Aorta (tissue), 5 donors: ENCODE data around the gene NCK1. TPM values are rescaled to one million over a fixed set of nuclear protein-coding genes. Genes with fewer than 3 reads are reported as not detected.

Experiments used
- ATAC-seq: fragments of 200-7000 bp; cut with Tn5 transposase; one replicate; pipeline ENCODE4 v1.9.1; 2022; ENCODE audit warnings: moderate library complexity; ENCODE audit not compliant: low FRiP score
- DNase-seq, 2 donors: peaks; one replicate each; pipeline ENCODE4 v3.0.0-alpha.2; 2020
- H3K27ac ChIP-seq, 2 donors: one replicate each; pipeline ENCODE4 v1.5.1; 2013; ENCODE audit warnings: low read length in 2 of 2, mild to moderate bottlenecking in 2 of 2, moderate library complexity in 2 of 2, control low read depth in 1 of 2, inconsistent platforms in 1 of 2, low read depth in 1 of 2
- H3K27me3 ChIP-seq, 2 donors: one replicate each; pipeline ENCODE4 v1.6.1; 2013; ENCODE audit warnings: control low read depth in 1 of 2, low read length in 1 of 2, mild to moderate bottlenecking in 1 of 2, moderate library complexity in 1 of 2; ENCODE audit not compliant: insufficient read depth in 2 of 2, control insufficient read depth in 1 of 2
- H3K36me3 ChIP-seq, 2 donors: one replicate each; pipeline ENCODE4 v1.6.1; 2013; ENCODE audit warnings: control low read depth in 1 of 2, low read length in 1 of 2, mild to moderate bottlenecking in 1 of 2; ENCODE audit not compliant: insufficient read depth in 2 of 2, control insufficient read depth in 1 of 2
- H3K4me1 ChIP-seq, 2 donors: one replicate each; pipeline ENCODE4 v1.6.1; 2013; ENCODE audit warnings: low read length in 2 of 2, control low read depth in 1 of 2, mild to moderate bottlenecking in 1 of 2, moderate library complexity in 1 of 2; ENCODE audit not compliant: insufficient read depth in 2 of 2, control insufficient read depth in 1 of 2
- H3K4me3 ChIP-seq, 2 donors: one replicate each; pipeline ENCODE4 v1.5.1; 2013; ENCODE audit warnings: low read length in 2 of 2, control low read depth in 1 of 2, mild to moderate bottlenecking in 1 of 2
- H3K9me3 ChIP-seq: one replicate; pipeline ENCODE4 v1.6.1; 2013; ENCODE audit warnings: mild to moderate bottlenecking, low read length; ENCODE audit not compliant: control insufficient read depth
- WGBS, 2 donors: extraction: QIAGEN DNeasy Blood & Tissue Kit; methylation state at CpG; one replicate each; pipeline ENCODE4 v1.1.7; 2013; 5-methylcytosine and 5-hydroxymethylcytosine counted together
- intact Hi-C, 2 donors: fragments of 100-400 bp; cut with DNase I; formaldehyde crosslinking; loops; one replicate each; pipeline versions ENCODE4 v1.14.2 to v1.15.0; 2022
- long read RNA-seq, 2 donors: library from polyadenylated mRNA; unstranded; transcript quantifications; one replicate each; pipeline ENCODE4 v2.0.0, GENCODE V29; 2020 to 2021
- polyA plus RNA-seq, 2 donors: library from polyadenylated mRNA; stranded (reverse); fragments of 200-250 nt; gene quantifications; one replicate each; pipeline ENCODE4 v1.2.3, GENCODE V29; 2013
- total RNA-seq, 2 donors: library from RNA; stranded (reverse); fragmentation: NEBNext Ultra II Directional; extraction: Animal tissue kit (Norgen Biotek cat#: 25700); gene quantifications; one replicate each; pipeline ENCODE4 v1.2.1, GENCODE V29; 2021
- donor health status: healthy with polysubstance abuse.
- donor health status: Bipolar disorder and iron deficiency.
- donor health status: DM: no; HTN: no; CAD: no.
- donor health status: DM: no; HTN: no; CAD: no.
- donor health status: DM: yes; HTN: yes; CAD: no.

Gene NCK1
- total RNA-seq: 10 to 100 TPM; 36.7 to 51.9 TPM
- 10 to 100 TPM; 21.0 to 24.6 TPM for polyA plus RNA-seq
- long read RNA-seq, donor 1, transcript NCK1-207 (4 exons, 1,971 nt): minor isoform, 11 of 39 reads
- long read RNA-seq, donor 1, transcript NCK1-201 (4 exons, 1,937 nt): major isoform, 18 of 39 reads
- long read RNA-seq, donor 1, transcript NCK1-204 (3 exons, 2,403 nt): minor isoform, 7 of 39 reads
- long read RNA-seq, donor 1, partial matches to known transcripts: 0 of 39 reads
- long read RNA-seq, donor 1, other reads (novel, unspliced or antisense): 3 of 39 reads
- long read RNA-seq, donor 2, transcript NCK1-201 (4 exons, 1,937 nt): major isoform, 9 of 19 reads
- long read RNA-seq, donor 2, partial matches to known transcripts: 2 of 19 reads
- long read RNA-seq, donor 2, other reads (novel, unspliced or antisense): 2 of 19 reads

DNA sequence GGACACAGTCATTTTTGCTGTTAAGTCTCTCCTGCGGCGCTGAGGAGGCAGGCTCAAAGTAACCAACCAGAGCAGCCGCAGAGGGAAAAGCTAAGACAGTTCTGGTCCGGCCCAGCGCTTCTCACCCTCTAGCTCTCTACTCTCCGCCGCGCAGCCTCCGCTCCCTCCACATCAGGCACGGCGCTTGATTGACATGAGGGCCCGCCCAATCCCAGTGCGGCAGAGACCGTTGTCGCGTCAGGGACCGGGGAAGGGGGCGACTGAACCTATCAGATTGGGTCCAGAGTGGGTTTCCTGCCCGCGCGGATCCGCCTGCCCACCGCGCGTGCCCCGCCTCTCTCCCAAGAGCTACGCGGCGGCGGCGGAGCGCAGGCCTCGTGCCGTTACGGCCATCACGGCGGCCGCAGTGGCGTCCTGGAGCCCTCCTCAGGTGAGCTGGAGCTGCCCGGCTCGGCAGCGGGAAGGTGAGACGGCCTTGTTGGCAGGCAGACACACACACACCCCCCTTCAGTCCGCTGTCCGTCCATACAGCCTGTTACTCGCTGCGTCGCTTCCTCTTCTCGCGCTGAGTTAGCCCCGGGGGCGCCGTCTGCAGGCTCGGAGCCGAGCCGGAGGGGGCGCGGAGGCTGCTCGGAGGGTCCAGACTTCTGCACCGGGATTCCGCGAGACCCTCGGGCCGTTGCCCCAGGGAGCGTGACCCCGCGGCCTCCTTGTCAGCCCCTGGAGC lies at the start of gene NCK1:
Gene NCK1 (plus strand): TSS at position 319 of the 727 bp plus-strand sequence. CDS start 65,794 bp downstream, outside the sequence.
- no peaks in the 10 kb centered on the region for H3K9me3 ChIP-seq
- WGBS, 2 donors: 0 to 1% methylated on average over 66 to 67 of the region's 67 CpGs
- ATAC-seq (peak; percentile 99), DNase-seq (peak; percentile 99 to 100)
- H3K36me3 ChIP-seq: no peaks in the 10 kb centered on the region
- peak within 1 kb of the TSS; percentile 67 to 69 for H3K4me3 ChIP-seq
- H3K27ac ChIP-seq: peak within 1 kb of the TSS in 1 of 2 donors; percentile 37
- H3K27me3 ChIP-seq: no peaks in the 10 kb centered on the region
- intact Hi-C loops: loop anchor here (5.0 to 10.0 kb wide), 5 partner anchors 45 to 150 kb away; partner anchors contain the start of genes STAG1 (in 2 of the 2) and SLC35G2 (in 1 of the 2)
- no peaks in the 10 kb centered on the region for H3K4me1 ChIP-seq

- WGBS, 2 donors: 19 to 21% methylated on average over 1 of the region's 1 CpG
- H3K27ac ChIP-seq: no peak overlapping the region
- H3K27me3 ChIP-seq: no peaks in the 10 kb centered on the region
- ATAC-seq (no peak), DNase-seq (no peak)
- H3K4me3 ChIP-seq: no peak overlapping the region
- no peaks in the 10 kb centered on the region for H3K36me3 ChIP-seq
- no peaks in the 10 kb centered on the region for H3K9me3 ChIP-seq
- intact Hi-C loops: loop anchor here in 1 of 2 donors (5.0 kb wide), 1 partner anchor 45 kb away; the partner anchor contains the start of gene NCK1
- no peaks in the 10 kb centered on the region for H3K4me1 ChIP-seq
Observed at GRCh38 chr3:136817448-136817847, 44.6 kb upstream of the NCK1 start.

GRCh38 chr3:136818191-136818768 lies 43.7 kb upstream of the NCK1 start:
- DNase-seq (peak; percentile 58 to 77), ATAC-seq (peak; percentile 70)
- Histone ChIP-seq H3K27me3 (no peaks in the 10 kb centered on the region), H3K4me3 (peak overlapping the region; percentile 38 to 58), H3K9me3 (no peaks in the 10 kb centered on the region), H3K27ac (no peak overlapping the region), H3K36me3 (no peaks in the 10 kb centered on the region), H3K4me1 (no peaks in the 10 kb centered on the region)
- intact Hi-C loops: loop anchor here in 1 of 2 donors (1.0 to 5.0 kb wide), 2 partner anchors 44 to 66 kb away; partner anchors contain the start of genes NCK1 and STAG1
- 18 to 19% methylated on average over 8 of the region's 8 CpGs for whole genome bisulfite sequencing, 2 donors

DNA sequence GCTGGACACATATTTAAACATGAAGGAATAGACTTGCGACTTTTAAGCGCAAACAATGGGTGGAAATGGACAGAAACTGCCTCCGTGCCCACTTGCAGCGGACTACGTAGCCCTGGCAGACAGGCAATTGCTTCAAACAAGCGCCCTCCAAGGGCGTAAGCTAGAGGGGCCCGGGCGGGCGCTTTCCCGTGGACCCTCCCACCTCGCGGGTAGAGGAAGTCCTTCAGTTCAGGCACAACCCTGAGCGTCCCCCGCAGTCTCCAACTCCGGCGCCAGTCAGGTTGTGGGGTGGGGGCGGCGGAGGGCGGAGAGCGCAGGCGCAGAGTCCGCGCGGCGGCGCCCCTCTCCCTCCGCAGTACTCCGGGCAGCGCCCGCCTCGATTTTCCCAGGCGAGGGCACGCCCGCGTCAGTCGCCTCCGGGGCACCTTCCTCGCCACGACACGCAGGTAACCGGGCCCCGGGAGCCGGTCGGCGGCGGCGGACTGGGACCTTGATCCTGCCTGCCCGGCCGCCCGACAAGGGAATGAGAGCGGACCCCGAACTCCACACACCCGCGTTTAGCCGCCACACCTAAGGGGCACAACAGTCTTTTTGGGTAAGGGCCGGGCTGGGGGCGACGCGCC lies 43.1 kb upstream of the NCK1 start, which contains the start of gene SLC35G2:
Gene SLC35G2 (plus strand): TSS at position 358 of the 623 bp plus-strand sequence. CDS start 35,335 bp downstream, outside the sequence.
- no peaks in the 10 kb centered on the region for H3K4me1 ChIP-seq
- intact Hi-C loops: loop anchor here in 1 of 2 donors (1.0 to 5.0 kb wide), 2 partner anchors 43 to 67 kb away; partner anchors contain the start of genes NCK1 and STAG1
- H3K27ac ChIP-seq: no peak within 1 kb of the TSS
- H3K9me3 ChIP-seq: no peaks in the 10 kb centered on the region
- peak within 1 kb of the TSS; percentile 38 to 58 for H3K4me3 ChIP-seq
- no peaks in the 10 kb centered on the region for H3K27me3 ChIP-seq
- 1% methylated on average over 60 of the region's 60 CpGs for WGBS, 2 donors
- H3K36me3 ChIP-seq: no peaks in the 10 kb centered on the region
- ATAC-seq (peak; percentile 90), DNase-seq (peak; percentile 61 to 84)

DNA sequence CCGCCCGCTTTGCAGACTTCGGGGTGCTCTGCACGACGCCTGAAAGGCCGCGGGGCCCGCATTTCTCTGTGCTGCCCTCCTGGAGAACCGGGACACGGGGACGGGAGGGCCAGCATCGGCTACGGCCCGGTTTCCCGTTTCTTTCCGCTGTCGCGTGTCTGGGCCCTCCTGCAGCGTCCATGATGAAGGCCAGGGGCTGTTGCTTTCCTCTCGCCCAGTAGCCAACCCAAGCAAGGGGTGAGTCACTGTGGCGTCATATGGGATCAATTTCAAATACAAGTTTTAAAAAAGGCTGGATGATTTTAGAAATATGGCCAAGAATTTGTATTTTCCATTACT lies 42.6 kb upstream of the NCK1 start:
- peak; percentile 55 to 78 for DNase-seq
- peak overlapping the region; percentile 38 to 58 for H3K4me3 ChIP-seq
- 1 to 2% methylated on average over 19 to 21 of the region's 21 CpGs for WGBS, 2 donors
- H3K36me3 ChIP-seq: no peaks in the 10 kb centered on the region
- intact Hi-C loops: loop anchor here in 1 of 2 donors (5.0 kb wide), 1 partner anchor 43 kb away; the partner anchor contains the start of gene NCK1
- no peaks in the 10 kb centered on the region for H3K4me1 ChIP-seq
- peak; percentile 89 for ATAC-seq
- H3K9me3 ChIP-seq: no peaks in the 10 kb centered on the region
- H3K27ac ChIP-seq: no peak overlapping the region
- no peaks in the 10 kb centered on the region for H3K27me3 ChIP-seq

DNA sequence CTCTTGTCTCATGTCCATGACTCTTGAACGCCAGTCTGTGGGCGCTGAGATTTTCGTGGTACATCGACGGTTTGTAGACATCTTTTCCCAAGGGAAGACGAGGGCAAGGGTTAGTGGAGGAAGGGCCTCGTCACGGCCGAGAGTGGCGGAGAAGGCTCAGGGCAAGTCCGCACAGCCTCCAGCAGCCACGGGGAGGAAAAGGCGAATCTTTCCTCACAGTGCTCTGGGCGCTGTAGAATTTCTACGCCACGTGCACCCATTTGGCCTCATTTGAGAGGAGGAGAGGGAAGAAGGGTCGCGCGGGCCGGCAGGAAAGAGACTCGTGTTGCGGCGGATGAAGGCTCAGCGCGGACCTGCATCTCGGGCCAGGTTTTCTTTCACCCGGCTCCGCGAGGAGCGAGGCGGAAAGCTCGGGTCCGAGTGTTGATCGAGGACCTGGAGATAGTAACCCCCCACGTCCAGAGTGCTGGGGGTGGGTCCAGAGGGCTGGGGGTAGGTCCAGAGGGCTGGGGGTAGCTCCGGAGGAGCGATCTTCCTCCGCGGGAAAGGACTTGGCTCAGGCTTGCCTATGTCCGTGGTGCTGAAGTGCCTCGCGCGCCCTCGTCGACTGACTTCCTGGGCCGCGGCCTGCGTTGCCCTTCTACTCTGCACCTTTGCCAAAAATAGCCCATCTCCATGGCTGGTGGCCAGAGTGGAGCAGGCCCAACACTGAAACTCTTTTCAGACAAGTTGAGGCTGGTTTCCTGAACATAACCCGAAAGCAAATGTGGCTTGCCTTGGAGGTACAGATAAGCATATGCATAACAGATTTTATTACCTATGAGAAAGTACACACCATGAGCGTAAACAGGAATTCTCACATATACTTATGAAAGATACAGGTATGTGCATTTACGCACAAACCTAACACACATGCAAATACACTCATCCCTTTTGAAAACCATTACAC lies 42.0 kb upstream of the NCK1 start:
- H3K4me1 ChIP-seq: no peaks in the 10 kb centered on the region
- peak; percentile 71 to 84 for DNase-seq
- peak overlapping the region; percentile 38 to 58 for H3K4me3 ChIP-seq
- intact Hi-C loops: loop anchor here in 1 of 2 donors (5.0 kb wide), 1 partner anchor 42 kb away; the partner anchor contains the start of gene NCK1
- H3K9me3 ChIP-seq: no peaks in the 10 kb centered on the region
- H3K27ac ChIP-seq: no peak overlapping the region
- H3K27me3 ChIP-seq: no peaks in the 10 kb centered on the region
- H3K36me3 ChIP-seq: no peaks in the 10 kb centered on the region
- WGBS, 2 donors: 5% methylated on average over 50 to 51 of the region's 51 CpGs
- peak; percentile 68 for ATAC-seq

DNA sequence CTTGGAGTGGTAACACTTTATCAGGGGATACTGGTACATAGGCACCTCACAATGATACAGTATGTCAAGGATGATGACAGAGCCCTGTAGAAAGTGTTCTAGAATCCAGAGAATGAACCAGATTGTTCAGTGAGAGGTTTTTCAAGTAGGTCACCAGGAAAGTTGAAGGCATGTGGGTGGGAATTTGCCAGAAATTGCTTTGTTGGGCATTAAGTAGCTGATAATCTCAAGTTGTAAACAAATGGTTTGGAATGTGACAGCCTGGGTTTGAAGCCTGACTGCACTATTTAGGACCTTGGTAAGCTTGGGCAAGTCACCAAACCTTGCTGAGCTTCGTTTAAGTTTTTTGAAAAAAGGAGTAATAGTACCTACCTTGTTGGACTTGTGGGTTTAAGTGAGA lies 30.5 kb upstream of the NCK1 start:
- H3K9me3 ChIP-seq: no peaks in the 10 kb centered on the region
- intact Hi-C loops: no loop called here
- DNase-seq (no peak), ATAC-seq (no peak)
- no peaks in the 10 kb centered on the region for H3K36me3 ChIP-seq
- H3K27me3 ChIP-seq: no peaks in the 10 kb centered on the region
- H3K4me1 ChIP-seq: no peaks in the 10 kb centered on the region
- WGBS, 2 donors: 68 to 74% methylated on average over 1 of the region's 1 CpG
- no peak overlapping the region for H3K27ac ChIP-seq
- H3K4me3 ChIP-seq: no peak overlapping the region
